ENCODE results near the gene PRR35.
A peak's percentile ranks its signal among the peaks of the same experiment; 100 is the strongest.

PRR35 gene

DNA sequence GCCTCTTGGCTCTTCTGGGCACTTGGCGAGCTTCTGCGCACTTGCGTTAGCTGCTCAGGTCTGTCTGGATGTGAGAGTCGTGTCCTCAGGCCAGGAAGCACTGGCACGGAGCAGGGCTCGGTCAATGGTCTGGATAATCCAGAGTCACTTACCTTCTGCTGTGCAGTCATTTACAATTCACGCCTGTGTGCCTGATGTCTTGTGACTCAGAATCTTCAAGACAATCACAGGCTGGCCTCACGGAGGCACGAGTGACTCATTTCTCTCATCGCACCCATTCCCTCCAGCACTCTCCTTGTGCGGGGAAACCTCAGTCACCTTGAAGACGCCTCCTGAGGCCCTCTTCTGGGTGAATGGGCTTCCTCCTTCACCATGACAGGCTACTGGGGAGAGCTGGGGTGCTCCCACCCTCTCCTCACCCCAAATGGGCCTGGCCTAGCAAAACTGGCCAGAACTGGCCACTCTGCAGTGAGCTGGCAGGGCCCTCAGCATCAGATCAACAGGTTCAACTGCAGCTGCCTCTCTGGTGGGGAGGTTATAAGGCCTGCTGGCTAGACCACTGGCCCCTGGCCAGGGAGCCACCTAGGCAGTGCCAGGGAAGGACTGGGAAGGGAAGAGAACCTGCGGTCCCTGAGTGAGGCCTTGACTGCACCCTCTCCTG is 34.5 kb upstream of the PRR35 start:
- peak overlapping the region; percentile 96 to 98 for H3K27ac ChIP-seq
- no peak for DNase-seq
- no peaks in the 10 kb centered on the region for H3K27me3 ChIP-seq
- intact Hi-C loops (cut with DNase I; ENCODE audit: low total_unique reads), result no loop called here
- H3K4me1 ChIP-seq, result peaks cover 0 to 57% (median 38%) of the 10 kb centered on the region in 4 donors
- peaks cover 0 to 16% (median 5%) of the 10 kb centered on the region in 3 donors for H3K36me3 ChIP-seq
- peak overlapping the region; percentile 69 to 79 for H3K4me3 ChIP-seq
- TF ChIP-seq, protein P1, sequence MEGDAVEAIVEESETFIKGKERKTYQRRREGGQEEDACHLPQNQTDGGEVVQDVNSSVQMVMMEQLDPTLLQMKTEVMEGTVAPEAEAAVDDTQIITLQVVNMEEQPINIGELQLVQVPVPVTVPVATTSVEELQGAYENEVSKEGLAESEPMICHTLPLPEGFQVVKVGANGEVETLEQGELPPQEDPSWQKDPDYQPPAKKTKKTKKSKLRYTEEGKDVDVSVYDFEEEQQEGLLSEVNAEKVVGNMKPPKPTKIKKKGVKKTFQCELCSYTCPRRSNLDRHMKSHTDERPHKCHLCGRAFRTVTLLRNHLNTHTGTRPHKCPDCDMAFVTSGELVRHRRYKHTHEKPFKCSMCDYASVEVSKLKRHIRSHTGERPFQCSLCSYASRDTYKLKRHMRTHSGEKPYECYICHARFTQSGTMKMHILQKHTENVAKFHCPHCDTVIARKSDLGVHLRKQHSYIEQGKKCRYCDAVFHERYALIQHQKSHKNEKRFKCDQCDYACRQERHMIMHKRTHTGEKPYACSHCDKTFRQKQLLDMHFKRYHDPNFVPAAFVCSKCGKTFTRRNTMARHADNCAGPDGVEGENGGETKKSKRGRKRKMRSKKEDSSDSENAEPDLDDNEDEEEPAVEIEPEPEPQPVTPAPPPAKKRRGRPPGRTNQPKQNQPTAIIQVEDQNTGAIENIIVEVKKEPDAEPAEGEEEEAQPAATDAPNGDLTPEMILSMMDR (IDR thresholded peaks at IDR 0.05), result no peak
- no peaks in the 10 kb centered on the region for H3K9me3 ChIP-seq

DNA sequence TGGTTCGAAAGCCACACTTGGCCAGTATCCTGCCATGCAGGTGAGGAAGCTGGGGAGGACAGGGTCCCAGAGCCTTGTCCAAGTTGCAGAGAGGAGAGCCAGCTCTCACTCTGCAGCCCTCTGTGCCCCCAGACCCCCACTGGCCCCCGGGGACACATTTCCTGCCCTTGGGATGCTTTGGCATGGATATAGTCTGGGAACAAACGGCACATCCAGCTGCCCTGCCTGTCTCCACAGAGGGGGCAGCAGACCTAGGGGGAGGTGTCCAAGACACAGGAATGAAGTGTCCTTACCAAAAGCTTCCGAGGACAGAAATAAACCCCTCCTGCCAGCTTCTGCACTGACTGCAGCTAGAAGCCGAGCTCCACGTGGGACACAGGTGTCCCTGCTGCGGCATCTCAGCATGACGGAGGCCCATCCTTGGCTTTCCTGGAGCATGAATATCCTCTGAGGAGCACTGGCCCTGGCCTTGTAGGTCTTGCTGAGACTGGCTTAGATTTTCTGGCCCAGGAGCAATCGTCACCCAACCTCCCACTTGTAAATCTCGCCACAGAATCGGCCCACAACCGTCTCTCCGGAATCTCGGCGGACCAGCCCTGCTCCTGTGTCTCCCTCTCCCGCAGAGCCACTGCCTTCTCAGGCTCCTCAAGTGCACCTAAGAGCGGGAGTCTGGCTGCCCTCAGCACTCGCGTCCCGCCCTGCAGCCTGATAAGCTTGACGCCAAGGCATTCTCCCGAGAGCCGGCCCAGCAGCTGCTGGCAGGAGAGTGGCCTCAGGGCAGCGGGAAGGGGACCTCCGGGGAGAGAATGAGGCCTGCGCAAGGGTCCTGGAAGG is 33.8 kb upstream of the PRR35 start:
- H3K4me1 ChIP-seq, result peaks cover 0 to 59% (median 38%) of the 10 kb centered on the region in 4 donors
- peak in 1 of 2 donors; percentile 74 for DNase-seq
- TF ChIP-seq, protein P1 (IDR thresholded peaks at IDR 0.05), result no peak
- H3K36me3 ChIP-seq, result peaks cover 0 to 8% (median 0%) of the 10 kb centered on the region in 3 donors
- intact Hi-C loops (cut with DNase I; ENCODE audit: low total_unique reads), result no loop called here
- H3K4me3 ChIP-seq, result peak overlapping the region; percentile 69 to 79
- no peaks in the 10 kb centered on the region for H3K9me3 ChIP-seq
- H3K27ac ChIP-seq, result peak overlapping the region; percentile 96 to 98
- no peaks in the 10 kb centered on the region for H3K27me3 ChIP-seq

DNA sequence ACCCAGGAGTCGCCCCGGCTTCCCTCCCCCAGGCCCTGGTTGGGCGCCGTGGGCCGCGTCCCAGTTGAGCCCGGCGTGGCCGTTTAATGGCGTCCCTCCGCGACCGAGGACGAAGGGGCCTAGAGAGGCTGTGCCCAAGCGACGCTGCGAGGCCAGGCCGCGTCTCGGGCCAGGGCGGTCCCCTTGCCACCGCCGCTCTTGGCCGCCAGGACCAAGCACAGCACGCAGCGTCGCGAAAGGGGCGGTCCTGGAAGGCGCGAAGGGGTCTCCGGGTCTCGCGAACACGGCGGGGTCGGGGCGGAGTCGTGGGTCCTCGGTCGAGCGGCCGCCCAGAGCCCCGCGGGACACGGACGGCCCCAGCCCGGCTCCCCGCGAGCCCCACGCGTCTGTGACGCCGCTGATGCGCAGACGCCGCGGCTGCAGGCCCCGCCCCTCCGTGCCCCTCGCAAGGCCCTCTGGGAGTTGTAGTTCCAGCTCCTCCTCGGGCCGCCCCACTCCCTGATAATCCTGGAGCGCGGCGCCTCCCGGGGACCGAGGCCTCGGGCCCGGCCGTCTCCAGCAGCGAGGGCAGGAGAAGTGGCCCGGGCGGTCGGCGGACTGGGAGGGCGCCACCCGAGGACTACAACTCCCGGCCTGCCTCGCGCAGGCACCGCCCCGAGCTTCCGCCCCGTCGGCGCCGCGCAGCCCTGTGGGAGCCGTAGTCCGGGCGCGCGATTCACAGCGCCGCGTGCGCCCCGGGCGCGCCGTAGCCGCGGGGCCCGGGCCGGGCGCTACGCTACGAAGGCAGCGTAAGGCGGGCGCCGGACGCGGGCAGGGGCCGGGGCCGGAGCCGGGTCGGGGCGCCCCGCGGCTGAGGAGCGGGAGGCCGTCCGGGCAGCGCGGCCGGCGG is 32.9 kb upstream of the PRR35 start, which contains the start of gene CAPN15:
CAPN15 (plus strand) TSS at position 698 of the 889 bp plus-strand sequence. CDS start 19,127 bp downstream, outside the sequence.
- intact Hi-C loops (cut with DNase I; ENCODE audit: low total_unique reads), result no loop called here

DNA sequence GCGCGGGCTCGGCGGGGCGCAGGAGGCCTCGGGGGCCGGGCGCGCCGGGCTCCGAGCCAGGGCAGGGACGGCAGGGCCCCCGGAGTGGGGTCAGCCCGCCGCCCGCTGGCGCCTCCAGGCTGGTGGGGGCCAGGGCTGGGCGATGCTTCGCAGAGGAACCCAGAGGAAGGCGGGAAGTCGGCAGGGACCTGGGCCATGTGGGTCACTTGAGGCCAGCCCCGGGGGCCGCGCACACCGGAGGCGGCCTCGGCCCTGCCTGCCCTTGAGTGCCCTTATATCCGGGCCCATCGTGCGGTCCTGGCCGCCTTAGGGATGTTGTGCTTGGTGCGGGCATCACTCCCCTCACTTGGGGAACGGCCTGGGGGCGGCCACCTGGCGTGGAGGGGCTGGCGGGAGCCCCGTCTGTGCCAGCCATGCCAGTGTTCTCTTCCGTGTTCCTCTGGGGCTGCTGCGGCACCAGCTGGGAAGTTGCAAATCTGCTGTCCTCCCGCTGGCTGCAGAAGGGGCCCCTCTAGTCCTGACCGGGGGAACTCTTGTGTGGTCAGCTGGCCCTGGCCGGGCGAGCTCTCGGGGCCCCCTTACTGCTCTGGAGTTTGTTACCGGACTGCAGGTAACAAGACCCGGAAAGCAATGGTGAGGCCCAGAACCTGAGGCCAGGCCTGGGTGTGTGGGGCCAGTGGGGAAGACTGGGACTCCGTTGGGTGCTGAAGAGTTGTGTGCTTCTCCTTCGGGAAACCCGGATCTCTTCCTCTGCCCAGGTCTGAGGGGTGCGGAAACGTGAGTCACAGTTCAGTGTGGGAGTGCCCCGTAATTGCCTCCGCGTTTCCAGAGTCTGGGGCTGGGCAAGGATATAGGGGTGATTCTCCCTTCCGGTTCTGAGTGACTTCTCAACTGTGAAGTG is 31.8 kb upstream of the PRR35 start:
- H3K27ac ChIP-seq, result peak overlapping the region; percentile 96 to 98
- DNase-seq, result no peak
- H3K4me1 ChIP-seq, result peaks cover 0 to 59% (median 38%) of the 10 kb centered on the region in 4 donors
- H3K27me3 ChIP-seq, result no peaks in the 10 kb centered on the region
- no peaks in the 10 kb centered on the region for H3K9me3 ChIP-seq
- H3K4me3 ChIP-seq, result peak overlapping the region; percentile 69 to 79
- intact Hi-C loops (cut with DNase I; ENCODE audit: low total_unique reads), result no loop called here
- H3K36me3 ChIP-seq, result peaks cover 0 to 7% (median 0%) of the 10 kb centered on the region in 3 donors
- TF ChIP-seq, protein P1 (IDR thresholded peaks at IDR 0.05), result no peak

More for the DNA sequence above, 32.9 kb upstream of the PRR35 start, which contains the start of gene CAPN15:
- H3K36me3 ChIP-seq, result peaks cover 0 to 7% (median 0%) of the 10 kb centered on the region in 3 donors
- peak; percentile 78 to 93 for DNase-seq
- no peaks in the 10 kb centered on the region for H3K27me3 ChIP-seq
- peak within 1 kb of the TSS; percentile 69 to 79 for H3K4me3 ChIP-seq
- peaks cover 0 to 59% (median 38%) of the 10 kb centered on the region in 4 donors for H3K4me1 ChIP-seq
- TF ChIP-seq, protein P1 (IDR thresholded peaks at IDR 0.05), result peak; percentile 33 to 51
- no peaks in the 10 kb centered on the region for H3K9me3 ChIP-seq
- peak within 1 kb of the TSS; percentile 96 to 98 for H3K27ac ChIP-seq
